Central memory CD4-positive, alpha-beta T cell (primary cell): Measurements from ENCODE around the gene ALG12.

Experiments used
- DNase-seq: peaks from one replicate; pipeline ENCODE4 v3.0.0; 2022

ALG12 gene

GRCh38 chr22:49910229-49911155, 7.7 kb downstream of the ALG12 start:
- DNase-seq, result no peak

- DNase-seq, result no peak
Measured at GRCh38 chr22:49909476-49910205, 8.6 kb downstream of the ALG12 start.

- no peak for DNase-seq
Measured at GRCh38 chr22:49907807-49908206, 10.4 kb downstream of the ALG12 start.

- no peak for DNase-seq
Measured at GRCh38 chr22:49906799-49907290, 11.4 kb downstream of the ALG12 start.

- no peak for DNase-seq
Measured at GRCh38 chr22:49906071-49906798, 12.0 kb downstream of the ALG12 start.

GRCh38 chr22:49905465-49905864, 12.8 kb downstream of the ALG12 start:
- no peak for DNase-seq

- no peak for DNase-seq
Measured at GRCh38 chr22:49904040-49904369, 14.2 kb downstream of the ALG12 start.

- no peak for DNase-seq
Measured at GRCh38 chr22:49903322-49904039, 14.8 kb downstream of the ALG12 start.

- DNase-seq, result no peak
Measured at GRCh38 chr22:49901457-49901856, 16.8 kb downstream of the ALG12 start.

GRCh38 chr22:49900441-49901230, 17.6 kb downstream of the ALG12 start:
- no peak for DNase-seq

GRCh38 chr22:49899530-49899929, 18.7 kb downstream of the ALG12 start:
- DNase-seq, result no peak

GRCh38 chr22:49897015-49897684, 21.1 kb downstream of the ALG12 start:
- DNase-seq, result no peak

- DNase-seq, result no peak
Measured at GRCh38 chr22:49896201-49896600, 22.0 kb downstream of the ALG12 start.

- DNase-seq, result no peak
Measured at GRCh38 chr22:49894322-49895054, 23.8 kb downstream of the ALG12 start.

GRCh38 chr22:49893025-49893424, 25.2 kb downstream of the ALG12 start:
- no peak for DNase-seq

GRCh38 chr22:49892226-49892899, 25.9 kb downstream of the ALG12 start:
- no peak for DNase-seq

GRCh38 chr22:49889071-49889470, 29.2 kb downstream of the ALG12 start:
- no peak for DNase-seq

GRCh38 chr22:49887702-49888101, 30.5 kb downstream of the ALG12 start:
- no peak for DNase-seq

- DNase-seq, result no peak
Measured at GRCh38 chr22:49887064-49887451, 31.2 kb downstream of the ALG12 start.
